Activated effector memory CD4-positive, alpha-beta T cell treated with anti-CD3 and anti-CD28 coated beads, Interleukin-2, amount 50 U/mL, for 16 hours (primary cell): ENCODE measurements around the gene KDM4B.

Experiments
- DNase-seq: peaks from one replicate; pipeline ENCODE4 v3.0.0-alpha.2; 2020

Gene KDM4B

DNA sequence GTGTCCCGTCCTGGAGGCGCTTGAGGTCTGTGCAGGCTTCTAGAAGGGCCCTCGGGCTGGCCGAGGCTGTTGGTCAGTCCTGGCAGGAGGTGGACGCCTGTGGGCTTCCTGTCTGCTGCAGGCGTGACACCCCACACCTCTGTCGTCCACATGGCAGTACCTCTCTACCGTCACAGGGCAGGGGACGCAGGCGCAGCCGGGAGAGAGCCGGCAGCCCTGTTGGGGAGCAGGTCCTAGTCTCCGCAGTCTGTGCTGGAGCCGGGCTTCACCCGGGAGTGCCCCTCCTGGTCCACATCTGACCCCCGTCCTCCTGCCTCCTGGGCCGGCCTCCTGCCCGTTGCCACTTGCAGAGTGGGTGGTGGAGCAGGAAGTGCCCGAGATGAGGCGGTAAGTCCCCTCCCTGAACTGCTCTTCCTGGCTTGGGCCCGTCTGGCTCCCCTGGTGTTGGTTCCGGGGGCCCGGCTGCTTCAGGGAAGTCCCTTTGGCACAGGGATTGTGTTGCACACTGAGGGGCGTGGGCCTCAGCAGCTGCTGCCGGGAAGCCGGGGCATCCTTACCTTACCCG lies 106.0 kb downstream of the KDM4B start:
- DNase-seq, result no peak

- DNase-seq, result no peak
Measured at GRCh38 chr19:5075597-5075996, 106.7 kb downstream of the KDM4B start.

- no peak for DNase-seq
Measured at GRCh38 chr19:5076440-5077208, 107.7 kb downstream of the KDM4B start.

DNA sequence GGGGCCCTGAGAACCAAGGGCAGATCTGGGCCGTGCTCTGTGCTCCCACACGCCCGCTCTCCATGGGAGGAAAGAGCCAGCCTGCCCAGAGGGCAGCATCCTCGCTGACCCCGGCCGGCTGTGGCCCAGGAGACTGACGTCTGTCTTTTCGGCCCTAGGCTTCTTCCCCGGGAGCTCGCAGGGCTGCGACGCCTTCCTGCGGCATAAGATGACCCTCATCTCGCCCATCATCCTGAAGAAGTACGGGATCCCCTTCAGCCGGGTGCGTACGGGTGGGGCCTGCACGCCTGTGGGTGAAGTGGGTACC lies 108.2 kb downstream of the KDM4B start:
- no peak for DNase-seq

- DNase-seq, result no peak
Measured at GRCh38 chr19:5078182-5078581, 109.3 kb downstream of the KDM4B start.

DNA sequence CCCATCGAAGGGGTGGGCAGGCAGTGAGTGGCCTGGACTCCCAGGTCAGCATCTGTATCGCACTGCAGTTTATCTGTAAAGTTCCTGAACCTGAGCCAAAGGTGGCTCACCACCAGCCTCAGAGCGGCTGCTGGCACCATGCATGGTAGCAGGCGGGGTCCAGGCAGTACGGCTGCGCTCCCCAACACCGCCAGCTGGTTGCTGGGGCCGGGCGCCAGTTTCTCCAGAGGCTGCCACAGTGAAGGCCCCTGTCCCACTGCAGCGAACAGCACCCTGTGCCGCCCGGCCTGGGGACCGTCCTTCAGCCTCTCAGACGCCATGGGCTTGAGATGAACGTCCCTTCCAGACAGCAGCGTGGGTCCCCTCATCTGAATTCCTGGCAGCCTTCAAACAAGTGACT lies 109.8 kb downstream of the KDM4B start:
- no peak for DNase-seq

GRCh38 chr19:5079071-5079774 lies 110.3 kb downstream of the KDM4B start:
- no peak for DNase-seq

GRCh38 chr19:5080030-5080654 lies 111.2 kb downstream of the KDM4B start:
- no peak for DNase-seq

GRCh38 chr19:5080809-5081208 lies 111.9 kb downstream of the KDM4B start:
- no peak for DNase-seq

DNA sequence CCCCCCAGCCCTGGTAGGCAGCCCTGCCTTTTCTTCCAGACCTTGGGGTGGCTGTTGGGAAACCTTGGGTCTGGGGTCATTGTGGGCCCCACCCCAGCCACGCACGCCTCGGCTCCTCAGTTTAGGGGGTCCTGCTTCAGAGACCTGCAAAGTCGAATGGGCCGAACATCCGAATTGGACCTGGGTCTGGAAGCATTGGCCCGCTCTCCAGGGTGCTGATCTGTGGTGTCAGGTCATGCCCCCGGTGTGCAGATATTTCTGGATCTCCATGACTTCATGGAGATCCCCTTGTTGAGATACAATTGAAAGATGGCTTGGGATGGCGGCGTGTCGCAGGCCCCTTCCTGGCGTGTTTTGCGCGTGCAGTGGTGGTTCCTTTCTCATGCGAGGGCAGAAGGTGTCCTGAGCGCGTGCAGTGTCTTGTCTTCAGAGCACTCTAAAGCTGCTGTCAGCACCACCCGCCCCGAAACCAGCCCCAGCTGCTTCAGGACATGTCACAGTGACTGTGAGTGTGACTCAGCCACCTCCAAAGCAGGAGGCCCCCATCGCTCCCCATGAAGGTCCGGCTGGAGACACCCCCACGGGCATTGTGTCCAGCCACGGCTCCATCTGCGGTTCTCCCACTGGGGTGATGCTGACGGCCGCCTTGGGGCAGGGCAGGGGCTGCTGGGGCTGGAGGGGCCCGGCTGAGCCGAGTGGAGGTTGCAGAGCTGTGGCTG lies 112.7 kb downstream of the KDM4B start:
- DNase-seq, result no peak

- no peak for DNase-seq
Measured at GRCh38 chr19:5083547-5083965, 114.6 kb downstream of the KDM4B start.

- no peak for DNase-seq
Measured at GRCh38 chr19:5085566-5085965, 116.7 kb downstream of the KDM4B start.

DNA sequence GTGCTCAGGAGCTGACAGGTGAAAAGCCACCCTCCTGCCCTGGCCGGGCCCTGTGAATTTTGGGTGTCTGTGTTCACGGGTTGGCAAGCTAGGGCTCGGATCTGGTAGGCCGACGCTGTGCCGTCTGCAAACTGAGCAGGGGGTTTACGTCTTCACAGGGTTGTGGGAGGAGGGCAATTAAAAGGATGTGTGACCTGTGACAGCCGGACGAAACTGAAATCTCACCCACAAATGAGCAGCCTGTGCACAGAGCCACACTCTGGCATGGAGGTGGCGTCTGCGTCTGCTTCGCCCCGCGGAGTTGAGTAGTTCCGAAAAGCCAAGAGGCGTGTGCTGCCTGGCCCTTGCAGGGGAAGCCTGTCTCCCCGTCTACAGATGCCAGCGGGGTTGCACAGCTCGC lies 117.3 kb downstream of the KDM4B start:
- no peak for DNase-seq

DNA sequence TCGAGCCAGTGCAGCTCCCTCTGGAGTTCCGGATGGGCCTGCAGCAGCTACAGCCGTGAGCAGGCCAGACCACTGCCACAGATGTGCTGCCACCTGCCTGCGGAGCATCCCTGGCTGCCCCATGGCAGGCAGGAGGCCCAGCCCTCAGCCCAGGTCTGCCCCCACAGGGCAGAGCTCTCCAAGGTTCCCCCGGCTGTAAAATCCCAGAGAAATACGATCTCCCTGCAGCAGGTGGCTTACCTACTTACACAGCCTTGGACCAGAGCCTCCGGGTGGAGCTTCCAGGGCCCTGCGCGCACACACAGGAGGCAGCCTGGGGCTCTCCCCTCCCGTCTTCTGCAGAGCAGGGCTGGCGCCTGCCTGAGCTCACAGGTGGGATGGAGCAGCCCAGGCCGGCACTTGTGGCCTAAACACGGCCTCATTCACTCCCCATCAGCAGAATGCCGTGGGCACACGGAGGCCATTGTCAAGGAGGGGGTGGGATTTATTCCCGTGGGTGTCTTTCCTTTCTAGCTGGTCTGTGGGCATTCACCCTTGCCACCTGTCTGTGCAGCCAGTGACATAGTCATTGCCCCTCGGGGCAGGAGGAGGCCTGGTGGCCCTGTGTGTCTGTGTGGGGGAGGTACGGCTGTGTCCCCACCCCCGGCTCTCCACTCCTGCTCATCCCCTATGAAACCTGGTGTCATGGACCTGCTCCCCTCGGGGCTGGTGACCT lies 118.0 kb downstream of the KDM4B start:
- DNase-seq, result no peak

- no peak for DNase-seq
Measured at GRCh38 chr19:5089283-5089682, 120.4 kb downstream of the KDM4B start.

DNA sequence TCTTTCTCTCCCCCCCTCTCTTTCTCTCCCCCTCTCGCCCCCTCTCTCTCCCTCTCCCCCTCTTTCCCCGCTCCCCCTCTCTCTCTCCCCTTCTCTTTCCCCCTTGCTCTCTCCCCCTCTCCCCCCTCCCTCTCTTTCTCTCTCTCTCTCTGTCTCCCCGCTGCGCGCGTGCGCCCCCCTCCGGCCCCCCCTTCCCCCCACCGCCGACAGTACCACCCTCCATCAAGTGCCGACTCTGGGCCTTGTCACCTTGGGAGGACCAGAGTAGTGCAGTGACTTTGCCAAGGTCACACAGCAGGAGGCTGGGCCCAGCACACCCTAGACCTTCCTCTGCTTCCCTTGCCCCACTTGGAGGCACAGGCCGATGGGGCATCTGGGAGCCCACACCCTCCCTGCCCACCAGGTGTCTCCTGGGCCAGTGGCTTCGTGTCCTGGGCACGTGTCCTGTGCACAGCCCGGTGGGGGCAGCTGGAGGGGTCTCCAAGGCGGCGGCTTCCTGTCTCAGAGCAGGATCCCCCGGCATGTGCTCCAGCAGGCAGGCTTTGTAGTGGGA lies 121.6 kb downstream of the KDM4B start:
- no peak for DNase-seq

GRCh38 chr19:5091018-5091683 lies 122.2 kb downstream of the KDM4B start:
- DNase-seq, result no peak

DNA sequence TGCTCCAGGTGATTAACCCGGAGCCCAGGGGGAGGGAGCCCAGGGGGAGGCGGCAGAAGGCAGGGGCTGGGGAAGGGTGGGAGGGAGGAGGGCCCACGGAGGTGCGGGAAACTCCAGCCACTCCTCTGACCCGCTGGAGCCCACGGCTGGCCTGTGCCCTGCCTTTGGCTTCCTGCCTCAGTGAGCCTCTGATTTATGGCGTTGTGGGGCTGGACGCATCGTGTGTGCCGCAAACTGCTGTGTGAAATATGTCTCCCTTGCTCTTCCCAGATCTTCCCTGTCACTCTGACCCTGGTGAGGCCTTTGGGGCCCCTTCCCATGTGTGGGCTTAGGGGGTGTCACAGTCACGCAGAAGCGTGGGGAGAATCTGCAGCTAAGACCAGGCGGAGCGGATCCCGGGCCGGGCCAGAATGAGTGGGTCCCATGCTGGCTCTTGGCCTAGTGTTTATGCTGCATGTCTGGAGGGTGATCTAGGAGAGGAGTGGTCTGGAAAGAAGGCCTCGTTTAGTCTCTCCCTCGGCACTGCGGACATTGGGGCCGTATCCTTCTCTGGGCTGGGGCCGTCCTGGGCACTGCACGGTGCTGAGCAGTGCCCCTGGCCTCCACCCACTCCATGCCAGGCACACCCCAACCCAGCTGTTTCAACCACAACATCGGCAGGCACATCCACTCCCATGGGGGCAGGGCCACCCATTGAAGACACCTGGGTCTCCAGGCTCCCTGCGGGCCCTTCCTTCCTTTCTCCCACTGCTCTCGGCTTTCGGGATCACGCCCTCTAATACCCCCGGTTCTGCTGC lies 123.0 kb downstream of the KDM4B start:
- DNase-seq, result no peak

DNA sequence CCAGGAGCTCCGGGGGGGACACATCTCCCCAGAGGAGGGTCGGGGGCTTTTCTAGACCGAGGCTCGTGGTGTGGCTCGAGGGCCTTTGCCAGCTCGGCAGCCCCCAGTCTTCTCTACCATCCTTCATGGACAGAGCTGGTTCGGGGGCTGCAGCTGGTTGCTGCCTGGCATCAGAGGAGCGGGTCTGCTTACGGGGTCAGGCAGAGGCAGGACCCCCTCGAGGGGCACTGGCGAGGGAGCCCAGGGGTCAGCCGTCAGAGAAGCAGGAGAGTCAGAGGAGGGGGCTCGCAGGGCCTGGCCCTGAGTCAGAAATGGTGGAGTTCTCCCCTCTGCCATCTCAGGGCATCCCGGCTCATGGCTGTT lies 123.5 kb downstream of the KDM4B start:
- DNase-seq, result no peak

DNA sequence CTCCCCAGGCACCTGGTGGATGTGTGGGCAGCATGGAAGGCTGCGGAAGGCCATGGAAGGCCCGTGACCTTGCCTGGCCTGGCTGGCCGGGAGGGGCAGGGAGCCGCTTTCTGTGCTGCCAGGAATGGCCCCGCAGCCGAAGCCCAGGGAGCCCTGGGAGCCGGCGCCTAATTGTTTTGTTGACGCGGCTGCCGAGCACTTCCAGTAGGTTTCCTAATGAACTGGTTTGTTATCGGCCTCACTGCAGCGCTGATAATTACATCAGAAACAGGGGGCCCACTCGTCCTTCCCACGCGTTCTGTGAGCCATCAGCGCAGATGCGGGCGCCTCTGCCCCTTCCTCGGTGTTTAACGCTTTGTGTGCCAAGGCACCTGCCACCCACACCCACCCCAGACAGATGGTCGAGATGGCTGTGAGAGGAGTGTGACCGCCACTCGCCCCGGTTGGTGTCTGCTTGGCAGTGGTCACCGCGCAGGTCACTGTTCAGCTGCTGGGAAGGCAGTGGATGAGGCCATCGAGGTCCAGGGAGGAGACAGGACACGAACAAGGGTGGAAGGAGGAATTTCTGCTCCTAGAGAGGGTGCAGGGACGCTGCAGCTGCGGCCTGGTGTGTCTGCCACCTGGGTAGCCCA lies 124.5 kb downstream of the KDM4B start:
- no peak for DNase-seq
